ENCODE data around the gene OR2A5.
A peak's percentile ranks its signal among the peaks of the same experiment; 100 is the strongest.

Gene OR2A5

DNA sequence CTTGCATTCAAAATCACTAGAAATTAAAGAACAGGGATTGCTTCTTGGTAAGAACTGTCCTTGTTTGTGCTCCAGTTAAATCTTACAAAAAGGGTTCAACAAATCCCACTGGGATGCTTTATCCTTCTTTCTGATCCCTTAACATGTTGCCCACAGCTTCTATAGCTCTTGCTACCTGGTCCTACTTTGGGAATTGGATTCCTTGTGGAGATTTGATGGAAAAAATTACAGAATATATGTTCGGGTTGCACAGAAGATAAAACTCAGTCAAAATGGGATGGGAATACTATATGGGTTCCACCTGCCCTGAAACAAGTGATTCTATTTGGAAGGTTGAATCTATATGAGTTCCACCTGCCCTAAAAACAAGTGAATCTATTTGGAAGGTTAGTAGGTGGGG lies 20.8 kb downstream of the OR2A5 start, which contains the start of gene OR2A25:
TSS of gene OR2A25 (plus strand) at position 301 of the 400 bp plus-strand sequence. CDS start 4,409 bp downstream, outside the sequence.
- H3K27ac ChIP-seq = no peak within 1 kb of the TSS
- TF ChIP-seq CTCF (conservative IDR thresholded peaks at IDR 0.05) = no peak
- no peak for TF ChIP-seq ZFX (IDR thresholded peaks at IDR 0.05)

- no peak for TF ChIP-seq ZFX (IDR thresholded peaks at IDR 0.05)
- no peak for TF ChIP-seq CTCF (conservative IDR thresholded peaks at IDR 0.05)
- no peak overlapping the region for H3K27ac ChIP-seq
Measured at GRCh38 chr7:144069953-144070352, 21.2 kb downstream of the OR2A5 start.

GRCh38 chr7:144074374-144074773 lies 25.6 kb downstream of the OR2A5 start:
- no peak overlapping the region for H3K27ac ChIP-seq
- TF ChIP-seq ZFX (IDR thresholded peaks at IDR 0.05) (no peak), CTCF (conservative IDR thresholded peaks at IDR 0.05) (peak; percentile 39)

GRCh38 chr7:144085978-144086377 lies 37.2 kb downstream of the OR2A5 start, which contains the start of gene OR2A12:
TSS of gene OR2A12 (plus strand) at chr7:144086278. CDS start at chr7:144095108, 8,830 bp downstream.
- H3K27ac ChIP-seq = no peak within 1 kb of the TSS
- TF ChIP-seq ZFX (IDR thresholded peaks at IDR 0.05) (no peak), CTCF (conservative IDR thresholded peaks at IDR 0.05) (no peak)

- no peak overlapping the region for H3K27ac ChIP-seq
- TF ChIP-seq ZFX (IDR thresholded peaks at IDR 0.05) (no peak), CTCF (conservative IDR thresholded peaks at IDR 0.05) (no peak)
Measured at GRCh38 chr7:144086730-144087129, 38.0 kb downstream of the OR2A5 start.

DNA sequence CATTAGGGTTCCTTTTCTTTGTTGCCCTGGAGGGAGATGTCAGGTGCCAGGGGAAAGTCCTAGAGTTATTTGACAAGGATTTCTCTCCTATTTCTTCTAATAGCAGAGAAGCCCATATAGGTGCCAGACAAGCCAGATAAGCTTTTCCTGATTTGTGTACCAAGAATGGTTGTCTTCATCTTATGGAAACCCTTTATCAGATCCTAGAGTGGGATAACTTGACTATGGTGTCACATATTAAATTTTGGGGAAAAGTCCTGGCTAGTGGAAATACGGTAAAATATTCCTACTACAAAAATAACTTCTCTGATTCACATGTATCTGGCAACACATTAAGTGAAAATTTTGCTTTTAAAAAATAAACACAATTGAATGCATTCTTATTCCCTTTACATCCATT lies 38.5 kb downstream of the OR2A5 start:
- TF ChIP-seq CTCF (conservative IDR thresholded peaks at IDR 0.05) (no peak), ZFX (IDR thresholded peaks at IDR 0.05) (no peak)
- no peak overlapping the region for H3K27ac ChIP-seq

GRCh38 chr7:144090667-144091066 lies 41.9 kb downstream of the OR2A5 start:
- TF ChIP-seq ZFX (IDR thresholded peaks at IDR 0.05) = no peak
- H3K27ac ChIP-seq = no peak overlapping the region

- H3K27ac ChIP-seq = no peak overlapping the region
- TF ChIP-seq CTCF (conservative IDR thresholded peaks at IDR 0.05) = no peak
- no peak for TF ChIP-seq ZFX (IDR thresholded peaks at IDR 0.05)
Measured at GRCh38 chr7:144098776-144099175, 50.0 kb downstream of the OR2A5 start.

Data from C4-2B (cell line).